Stromal cell of bone marrow (primary cell): ENCODE measurements around the gene CCDC78.
"Not testable (repeated sequence)": the region's sequence is repeated elsewhere in the genome, so short reads cannot be mapped to it uniquely, and the experiment has no call there.

ENCODE experiments used
- DNase-seq: peaks from one replicate; pipeline ENCODE4 v3.0.0-alpha.2; 2012; ENCODE audit warnings: low read depth

CCDC78 gene

GRCh38 chr16:760545-761343, 34.5 kb upstream of the CCDC78 start, which contains the start of gene MSLN:
MSLN (plus strand) TSS chr16:760734; CDS start chr16:762681, 1,947 bp downstream.
- DNase-seq: no peak

- DNase-seq: no peak
Observed at GRCh38 chr16:760065-760464, 33.8 kb upstream of the CCDC78 start.

GRCh38 chr16:759110-759910, 33.1 kb upstream of the CCDC78 start:
- no peak for DNase-seq

- DNase-seq: no peak
Observed at GRCh38 chr16:756428-756827, 30.2 kb upstream of the CCDC78 start.

GRCh38 chr16:754656-755055, 28.4 kb upstream of the CCDC78 start:
- DNase-seq: no peak

- not testable (repeated sequence) for DNase-seq
Observed at GRCh38 chr16:754121-754607, 27.9 kb upstream of the CCDC78 start.

- DNase-seq: no peak
Observed at GRCh38 chr16:752007-752312, 25.7 kb upstream of the CCDC78 start.

- DNase-seq: no peak
Observed at GRCh38 chr16:751152-752006, 25.1 kb upstream of the CCDC78 start.

GRCh38 chr16:750485-750884, 24.2 kb upstream of the CCDC78 start:
- no peak for DNase-seq

GRCh38 chr16:749010-749409, 22.8 kb upstream of the CCDC78 start:
- DNase-seq: peak; percentile 72

- DNase-seq: no peak
Observed at GRCh38 chr16:747978-748746, 21.9 kb upstream of the CCDC78 start.

- DNase-seq: no peak
Observed at GRCh38 chr16:746637-747036, 20.4 kb upstream of the CCDC78 start.

GRCh38 chr16:745739-746138, 19.5 kb upstream of the CCDC78 start:
- DNase-seq: no peak

- DNase-seq: no peak
Observed at GRCh38 chr16:743794-744500, 17.7 kb upstream of the CCDC78 start.

- DNase-seq: not testable (repeated sequence)
Observed at GRCh38 chr16:742894-743293, 16.7 kb upstream of the CCDC78 start.

GRCh38 chr16:741986-742629, 15.9 kb upstream of the CCDC78 start:
- no peak for DNase-seq

GRCh38 chr16:740764-741505, 14.7 kb upstream of the CCDC78 start, which contains the start of gene CIAO3:
CIAO3 (minus strand) TSS chr16:740997; CDS start chr16:740985, 12 bp downstream.
- peak; percentile 68 for DNase-seq

GRCh38 chr16:740459-740763, 14.2 kb upstream of the CCDC78 start:
- DNase-seq: no peak

GRCh38 chr16:739560-740458, 13.6 kb upstream of the CCDC78 start:
- no peak for DNase-seq
